Pancreas (tissue), 10 donors: ENCODE data around the gene LIMCH1. TPM values are rescaled to one million over a fixed set of nuclear protein-coding genes. Genes with fewer than 3 reads are reported as not detected.
"Not testable (repeated sequence)": the region's sequence is repeated elsewhere in the genome, so short reads cannot be mapped to it uniquely, and the experiment has no call there.

ENCODE experiments used
- ATAC-seq, 4 donors: fragments of 200-7000 bp; cut with Tn5 transposase; one replicate each; pipeline versions ENCODE4 v1.8.0 to v1.9.1; 2020; ENCODE audit warnings: mild to moderate bottlenecking in 4 of 4, moderate library complexity in 4 of 4
- DNase-seq, 6 donors: peaks; one replicate each; pipeline ENCODE4 v3.0.0-alpha.2; 2020
- FAIRE-seq: peaks from 2 replicates; lab custom pipeline; 2012; peaks lifted over from hg19 to GRCh38; lab: Jason Lieb, UNC
- H3K27ac ChIP-seq, 4 donors: fragments of 200-600 bp; sonication (generic); 1 replicate in 3 of 4; 2 replicates in 1 of 4; pipeline versions ENCODE4 v1.5.0 to v1.8.0; 2020
- H3K27me3 ChIP-seq, 4 donors: fragments of 200-600 bp; one replicate each; pipeline ENCODE4 v1.8.0; 2021
- H3K36me3 ChIP-seq, 3 donors: fragments of 200-600 bp; sonication (generic) in 1 of 3; one replicate each; pipeline versions ENCODE4 v1.5.0 to v1.8.0; 2020 to 2021
- H3K4me1 ChIP-seq, 3 donors: fragments of 200-600 bp; one replicate each; pipeline ENCODE4 v1.8.0; 2021
- H3K4me3 ChIP-seq, 4 donors: fragments of 200-600 bp; sonication (generic) in 2 of 4; one replicate each; pipeline versions ENCODE4 v1.5.0 to v1.8.0; 2020 to 2021
- H3K9me3 ChIP-seq, 4 donors: fragments of 200-600 bp; one replicate each; pipeline ENCODE4 v1.8.0; 2021
- CTCF ChIP-seq, 4 donors: fragments of 200-600 bp; sonication (generic) in 3 of 4; IDR thresholded peaks; one replicate each; pipeline versions ENCODE4 v1.5.0 to v1.8.0; 2021; ENCODE audit warnings: antibody characterized with exemption in 4 of 4
- WGBS, 2 donors: extraction: QIAGEN DNeasy Blood & Tissue Kit; methylation state at CpG; one replicate each; pipeline ENCODE4 v1.1.7; 2013; 5-methylcytosine and 5-hydroxymethylcytosine counted together
- intact Hi-C, 3 donors: fragments of 100-400 bp; cut with DNase I; formaldehyde crosslinking; loops; one replicate each; pipeline versions ENCODE4 v1.11.1 to v1.14.2; 2022
- polyA plus RNA-seq, 2 donors: library from polyadenylated mRNA; stranded (reverse); fragments of 200-250 nt; gene quantifications; one replicate each; pipeline ENCODE4 v1.2.3, GENCODE V29; 2013
- total RNA-seq, 6 donors: library from RNA; stranded (reverse); fragmentation: NEBNext Ultra II Directional in 4 of 6; extraction: Animal tissue kit (Norgen Biotek cat#: 25700) in 4 of 6; gene quantifications; one replicate each; pipeline versions ENCODE4 v1.2.1 to v1.2.4, GENCODE V29; 2021 to 2023
- donor health status: healthy with polysubstance abuse.
- donor health status: DM: no; HTN: no; CAD: no; lungs with moderate emphysema.
- donor health status: DM: no; HTN: no; CAD: no.
- donor health status: control.
- donor health status: control.
- donor health status: Bipolar disorder and iron deficiency.
- donor health status: DM: yes; HTN: yes; CAD: no.
- donor health status: DM: no; HTN: no; CAD: no.
- donor health status: DM: no; HTN: no; CAD: no.
- donor health status: DM: yes; HTN: yes; CAD: no.

LIMCH1 gene
- 10 to 100 TPM in 3 of 6 donors, 1 to 10 TPM in 3; 8.8 to 20.7 (median 11.8) TPM for total RNA-seq
- 10 to 100 TPM in 1 of 2 donors, 1 to 10 TPM in 1; 5.5 to 12.0 TPM for polyA plus RNA-seq

- Histone ChIP-seq H3K9me3 (no peaks in the 10 kb centered on the region), H3K27me3 (no peaks in the 10 kb centered on the region), H3K4me3 (no peak within 1 kb of the TSS), H3K36me3 (no peaks in the 10 kb centered on the region), H3K4me1 (no peaks in the 10 kb centered on the region), H3K27ac (no peak within 1 kb of the TSS)
- DNase-seq (peak in 1 of 6 donors; percentile 10), FAIRE-seq (no peak), ATAC-seq (peak in 2 of 4 donors; percentile 49 to 74)
- WGBS, 2 donors: 64 to 69% methylated on average over 9 of the region's 9 CpGs
- intact Hi-C loops: no loop called here
- no peak for TF ChIP-seq CTCF (IDR thresholded peaks at IDR 0.05)
Observed at GRCh38 chr4:41538017-41538733, at the start of gene LIMCH1. LIMCH1 (plus strand) TSS chr4:41538157; CDS start chr4:41605996, 67,839 bp downstream.

- WGBS, 2 donors: 91 to 94% methylated on average over 25 to 28 of the region's 28 CpGs
Observed at GRCh38 chr4:41491081-41491576, 46.8 kb upstream of the LIMCH1 start.

GRCh38 chr4:41496977-41497376 lies 41.0 kb upstream of the LIMCH1 start:
- no peak for ATAC-seq
- TF ChIP-seq CTCF (IDR thresholded peaks at IDR 0.05): no peak
- no peaks in the 10 kb centered on the region for H3K4me1 ChIP-seq
- H3K27me3 ChIP-seq: no peaks in the 10 kb centered on the region
- H3K36me3 ChIP-seq: no peaks in the 10 kb centered on the region
- FAIRE-seq: no peak
- H3K27ac ChIP-seq: no peak overlapping the region
- DNase-seq: no peak
- H3K9me3 ChIP-seq: no peaks in the 10 kb centered on the region
- H3K4me3 ChIP-seq: no peak overlapping the region
- intact Hi-C loops: no loop called here

More at GRCh38 chr4:41491081-41491576, 46.8 kb upstream of the LIMCH1 start:
- H3K9me3 ChIP-seq, intact Hi-C loops, H3K4me1 ChIP-seq, H3K4me3 ChIP-seq, H3K36me3 ChIP-seq, H3K27me3 ChIP-seq, FAIRE-seq, H3K27ac ChIP-seq, ATAC-seq: not testable (repeated sequence)
- peak in 1 of 6 donors; percentile 54 for DNase-seq

GRCh38 chr4:41498177-41498576 lies 39.8 kb upstream of the LIMCH1 start:
- H3K4me3 ChIP-seq: no peak overlapping the region
- intact Hi-C loops: no loop called here
- H3K27me3 ChIP-seq: no peaks in the 10 kb centered on the region
- FAIRE-seq (no peak), ATAC-seq (no peak), DNase-seq (no peak)
- TF ChIP-seq CTCF (IDR thresholded peaks at IDR 0.05): no peak
- WGBS, 2 donors: 84 to 90% methylated on average over 4 of the region's 4 CpGs
- H3K36me3 ChIP-seq: no peaks in the 10 kb centered on the region
- no peaks in the 10 kb centered on the region for H3K4me1 ChIP-seq
- H3K27ac ChIP-seq: no peak overlapping the region
- H3K9me3 ChIP-seq: no peaks in the 10 kb centered on the region

GRCh38 chr4:41504167-41504818 lies 33.7 kb upstream of the LIMCH1 start:
- ATAC-seq (no peak), FAIRE-seq (no peak), DNase-seq (no peak)
- no peak overlapping the region for H3K27ac ChIP-seq
- intact Hi-C loops: no loop called here
- H3K36me3 ChIP-seq: no peaks in the 10 kb centered on the region
- no peak for TF ChIP-seq CTCF (IDR thresholded peaks at IDR 0.05)
- H3K4me1 ChIP-seq: no peaks in the 10 kb centered on the region
- 72 to 76% methylated on average over 2 of the region's 2 CpGs for WGBS, 2 donors
- H3K27me3 ChIP-seq: no peaks in the 10 kb centered on the region
- H3K4me3 ChIP-seq: no peak overlapping the region
- H3K9me3 ChIP-seq: no peaks in the 10 kb centered on the region
